Psoas muscle (tissue), 8 donors: ENCODE data around the gene NLE1. TPM values are rescaled to one million over a fixed set of nuclear protein-coding genes. Genes with fewer than 3 reads are reported as not detected.
"Not testable (repeated sequence)": the region's sequence is repeated elsewhere in the genome, so short reads cannot be mapped to it uniquely, and the experiment has no call there.

Source experiments
- ATAC-seq, 4 donors: fragments of 200-7000 bp; cut with Tn5 transposase; one replicate each; pipeline ENCODE4 v1.9.1; 2020; ENCODE audit warnings: moderate library complexity in 3 of 4, mild to moderate bottlenecking in 2 of 4
- DNase-seq, 2 donors: peaks; one replicate each; pipeline ENCODE4 v3.0.0-alpha.2; 2020
- H3K27ac ChIP-seq: fragments of 200-600 bp; one replicate; pipeline ENCODE4 v1.8.0; 2022
- H3K27me3 ChIP-seq, 3 donors: fragments of 200-600 bp in 1 of 3; one replicate each; pipeline versions ENCODE4 v1.6.1 to v1.8.0; 2013 to 2022; ENCODE audit warnings: low read length in 2 of 3, mild to moderate bottlenecking in 2 of 3, moderate library complexity in 1 of 3; ENCODE audit not compliant: insufficient read depth in 3 of 3
- H3K36me3 ChIP-seq, 2 donors: fragments of 200-600 bp in 1 of 2; one replicate each; pipeline versions ENCODE4 v1.6.1 to v1.8.0; 2013 to 2022; ENCODE audit warnings: low read depth in 1 of 2, mild to moderate bottlenecking in 1 of 2, moderate library complexity in 1 of 2; ENCODE audit not compliant: insufficient read depth in 1 of 2
- H3K4me1 ChIP-seq: fragments of 200-600 bp; one replicate; pipeline ENCODE4 v1.8.0; 2022
- H3K4me3 ChIP-seq: fragments of 200-600 bp; one replicate; pipeline ENCODE4 v1.8.0; 2022; ENCODE audit warnings: mild to moderate bottlenecking
- H3K9me3 ChIP-seq: fragments of 200-600 bp; one replicate; pipeline ENCODE4 v1.8.0; 2022
- CTCF ChIP-seq: fragments of 200-600 bp; IDR thresholded peaks from one replicate; pipeline ENCODE4 v1.8.0; 2022; ENCODE audit warnings: antibody characterized with exemption
- WGBS, 3 donors: extraction: QIAGEN DNeasy Blood & Tissue Kit; methylation state at CpG; one replicate each; pipeline versions ENCODE4 v1.1.6 to v1.1.7; 2013; 5-methylcytosine and 5-hydroxymethylcytosine counted together
- intact Hi-C, 2 donors: fragments of 100-400 bp; cut with DNase I; formaldehyde crosslinking; loops; one replicate each; pipeline versions ENCODE4 v1.11.0 to v1.14.2; 2022
- polyA plus RNA-seq, 3 donors: library from polyadenylated mRNA; stranded (reverse); fragments of 200-250 nt; gene quantifications; one replicate each; pipeline ENCODE4 v1.2.3, GENCODE V29; 2013
- total RNA-seq, 4 donors: library from RNA; stranded (reverse); fragmentation: NEBNext Ultra II Directional in 2 of 4; extraction: Animal tissue kit (Norgen Biotek cat#: 25700) in 2 of 4; gene quantifications; one replicate each; pipeline versions ENCODE4 v1.2.1 to v1.2.4, GENCODE V29; 2021 to 2023
- donor health status: healthy with polysubstance abuse.
- donor health status: DM: no; HTN: no; CAD: no; lungs with moderate emphysema.
- donor health status: Bipolar disorder and iron deficiency.
- donor health status: healthy.
- donor health status: DM: yes; HTN: yes; CAD: no.
- donor health status: DM: no; HTN: no; CAD: no.
- donor health status: DM: no; HTN: no; CAD: no.
- donor health status: DM: yes; HTN: yes; CAD: no.

The NLE1 gene
- total and polyA plus RNA-seq, 7 donors = 9.1 to 15.6 (median 10.4) TPM

DNA sequence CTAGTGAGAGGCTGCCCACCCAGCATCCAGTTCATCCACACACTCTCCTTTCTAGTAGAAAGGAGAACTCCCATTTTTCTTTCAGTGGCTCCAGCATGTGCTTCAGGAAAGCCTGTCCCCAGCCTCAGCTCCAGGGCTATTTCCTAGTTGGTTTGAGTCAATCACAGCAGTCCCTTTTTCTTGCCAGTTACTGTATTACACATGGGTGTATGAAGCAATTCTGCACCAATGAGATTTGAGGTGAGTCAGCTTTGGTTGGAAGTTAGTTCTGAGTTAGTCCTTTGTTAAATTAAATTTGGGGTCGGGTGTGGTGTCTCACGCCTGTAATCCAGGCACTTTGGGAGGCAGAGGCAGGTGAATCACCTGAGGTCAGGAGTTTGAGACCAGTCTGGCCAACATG, 47.2 kb downstream of the NLE1 start:
- peaks cover 0 to 4% of the 10 kb centered on the region in 2 donors for H3K36me3 ChIP-seq
- no peaks in the 10 kb centered on the region for H3K9me3 ChIP-seq
- no peaks in the 10 kb centered on the region for H3K27me3 ChIP-seq
- WGBS, 3 donors = 80 to 88% (median 86%) methylated on average over 2 of the region's 2 CpGs
- DNase-seq (no peak), ATAC-seq (peak in 3 of 4 donors; percentile 47 to 58 (median 56))
- H3K4me1 ChIP-seq = no peaks in the 10 kb centered on the region
- H3K27ac ChIP-seq = no peak overlapping the region
- intact Hi-C loops = loop anchor here in 1 of 2 donors (5.0 kb wide), 1 partner anchor 98 kb away; no protein-coding TSS in a partner anchor
- no peak overlapping the region for H3K4me3 ChIP-seq
- TF ChIP-seq CTCF = no peak

GRCh38 chr17:35090707-35091106, 51.4 kb downstream of the NLE1 start:
- not testable (repeated sequence) for H3K36me3 ChIP-seq, H3K4me3 ChIP-seq, DNase-seq, ATAC-seq, H3K27me3 ChIP-seq, H3K27ac ChIP-seq, H3K9me3 ChIP-seq
- WGBS, 3 donors = 88 to 91% (median 89%) methylated on average over 11 of the region's 11 CpGs
- peaks cover 11% of the 10 kb centered on the region for H3K4me1 ChIP-seq
- intact Hi-C loops = loop anchor here in 1 of 2 donors (5.0 kb wide), 1 partner anchor 93 kb away; no protein-coding TSS in a partner anchor

DNA sequence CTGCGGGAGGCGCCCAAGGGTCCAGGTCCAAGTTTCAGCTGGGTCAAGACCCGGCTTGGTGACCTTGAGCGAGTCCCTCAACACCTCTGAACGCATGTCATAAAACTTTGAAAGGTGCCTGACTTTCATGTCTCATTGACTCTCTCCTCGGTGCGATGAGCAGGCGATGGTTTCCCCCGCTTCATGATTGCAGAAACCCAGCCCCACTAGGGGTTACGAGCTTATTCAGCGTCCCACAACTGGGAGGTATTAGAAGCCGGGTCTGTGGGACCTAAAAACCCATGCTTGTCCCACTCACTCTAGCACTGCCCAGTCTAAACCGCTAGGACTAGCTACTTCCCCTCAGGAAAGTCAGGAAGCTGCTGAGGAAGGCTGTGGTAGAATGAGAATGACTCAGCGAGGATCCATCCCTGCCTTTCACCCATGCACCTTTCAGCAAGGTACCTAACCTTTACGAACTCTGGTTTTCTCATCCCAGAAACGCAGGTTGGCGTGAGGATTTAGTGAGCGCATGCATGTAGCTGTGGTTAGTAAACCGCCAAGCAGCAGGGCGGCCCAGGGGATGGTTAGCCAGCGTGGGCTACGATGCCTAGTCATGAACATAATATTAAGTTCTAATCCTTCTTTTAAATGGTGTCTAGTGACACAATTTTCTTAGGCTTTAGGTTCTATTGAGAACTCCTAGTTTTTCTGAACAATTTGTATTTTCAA, 52.4 kb downstream of the NLE1 start:
- TF ChIP-seq CTCF = no peak
- peaks cover 11% of the 10 kb centered on the region for H3K4me1 ChIP-seq
- intact Hi-C loops = loop anchor here in 1 of 2 donors (5.0 kb wide), 1 partner anchor 92 kb away; no protein-coding TSS in a partner anchor
- ATAC-seq (peak; percentile 16 to 41 (median 18)), DNase-seq (no peak)
- H3K27ac ChIP-seq = peak overlapping the region; percentile 47
- 47 to 51% (median 48%) methylated on average over 22 of the region's 22 CpGs for WGBS, 3 donors
- H3K27me3 ChIP-seq = no peaks in the 10 kb centered on the region
- peak overlapping the region; percentile 98 for H3K4me3 ChIP-seq
- H3K9me3 ChIP-seq = no peaks in the 10 kb centered on the region
- H3K36me3 ChIP-seq = no peaks in the 10 kb centered on the region

DNA sequence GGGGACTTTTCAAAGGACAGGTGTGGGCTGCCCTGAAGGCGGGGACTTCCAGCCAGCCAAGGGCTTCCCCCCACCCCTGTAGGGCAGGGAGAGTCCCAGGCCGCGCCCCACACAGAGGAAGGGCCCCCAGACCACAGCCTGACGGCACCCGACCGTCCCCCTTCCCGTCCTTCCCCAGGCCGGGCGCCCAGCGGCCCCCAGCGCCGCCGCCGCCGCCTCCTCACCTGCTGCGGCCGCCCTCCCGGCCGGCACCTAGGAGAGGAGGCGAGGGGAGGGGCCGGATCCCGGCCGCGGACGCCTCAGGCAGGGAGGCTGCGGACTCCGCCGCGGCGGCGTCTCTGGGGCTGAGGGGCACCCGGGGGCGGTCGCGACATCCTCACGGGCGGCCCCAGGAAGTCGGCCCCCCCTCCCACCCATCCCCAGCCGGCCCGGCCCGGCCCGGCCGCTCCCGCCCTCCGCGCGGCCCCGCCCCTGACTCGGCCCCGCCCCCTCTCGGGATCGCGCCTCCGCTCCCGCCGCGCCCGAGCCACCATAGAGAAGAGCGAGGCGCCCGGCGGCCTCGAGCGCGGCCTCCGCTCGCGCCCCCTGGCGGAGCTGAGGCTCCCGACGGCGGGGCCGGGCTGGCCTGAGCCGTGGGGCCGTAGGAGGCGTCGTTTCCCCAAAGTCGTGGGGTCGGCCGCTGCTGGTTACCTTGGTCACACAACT, 53.1 kb downstream of the NLE1 start:
- peak overlapping the region; percentile 47 for H3K27ac ChIP-seq
- no peaks in the 10 kb centered on the region for H3K27me3 ChIP-seq
- peak; percentile 78 for TF ChIP-seq CTCF
- peaks cover 11% of the 10 kb centered on the region for H3K4me1 ChIP-seq
- peak overlapping the region; percentile 98 for H3K4me3 ChIP-seq
- WGBS, 3 donors = 0 to 1% (median 1%) methylated on average over 19 to 80 of the region's 80 CpGs
- no peaks in the 10 kb centered on the region for H3K9me3 ChIP-seq
- H3K36me3 ChIP-seq = no peaks in the 10 kb centered on the region
- intact Hi-C loops = loop anchor here in 1 of 2 donors (1.0 kb wide), 1 partner anchor 90 kb away; no protein-coding TSS in a partner anchor
- peak; percentile 91 to 92 for DNase-seq
- ATAC-seq = peak; percentile 95 to 98 (median 97)

DNA sequence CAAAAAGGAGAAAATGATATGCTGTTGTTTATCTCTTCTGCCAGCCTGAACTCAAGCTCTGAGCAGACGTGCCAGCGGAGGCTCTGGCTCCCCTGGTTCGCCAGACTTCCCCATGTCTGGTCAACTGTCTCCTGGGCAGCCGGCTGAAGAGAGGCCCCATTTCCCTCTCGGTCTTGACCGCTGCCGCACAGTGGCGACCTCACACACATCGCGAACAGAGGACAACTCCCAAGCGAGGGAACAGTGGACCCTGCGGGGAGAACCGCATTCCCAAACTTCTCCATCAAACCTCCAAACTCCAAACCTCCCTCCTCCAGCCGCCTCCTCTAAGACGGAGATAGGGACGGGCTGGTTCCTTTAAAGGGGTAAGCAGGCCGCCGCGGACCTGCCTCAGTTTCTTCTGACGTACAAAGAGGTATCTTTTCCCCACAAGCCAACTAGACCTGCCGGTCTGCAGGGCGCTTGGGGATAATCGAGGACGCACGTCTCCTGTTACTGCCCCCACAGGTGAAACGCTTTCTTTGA, 53.7 kb downstream of the NLE1 start:
- peak; percentile 53 to 65 (median 58) for ATAC-seq
- H3K27me3 ChIP-seq = no peaks in the 10 kb centered on the region
- H3K27ac ChIP-seq = peak overlapping the region; percentile 47
- TF ChIP-seq CTCF = no peak
- H3K9me3 ChIP-seq = no peaks in the 10 kb centered on the region
- H3K36me3 ChIP-seq = no peaks in the 10 kb centered on the region
- H3K4me3 ChIP-seq = peak overlapping the region; percentile 98
- 1 to 2% (median 1%) methylated on average over 26 of the region's 26 CpGs for WGBS, 3 donors
- H3K4me1 ChIP-seq = peaks cover 11% of the 10 kb centered on the region
- peak; percentile 56 to 71 for DNase-seq
- intact Hi-C loops = loop anchor here in 1 of 2 donors (1.0 kb wide), 1 partner anchor 89 kb away; no protein-coding TSS in a partner anchor
